Testis (tissue), 2 donors: Measurements from ENCODE around the gene SZT2.

Source experiments
- POLR2A ChIP-seq: fragments of 450-650 bp; IDR thresholded peaks from one replicate; pipeline ENCODE4 v1.6.1; 2017; ENCODE audit warnings: antibody characterized with exemption, mild to moderate bottlenecking, moderate library complexity
- TF ChIP-seq, protein P1 (sequence below), 3 experiments: fragments of 450-650 bp in 2 of 3; fragments of 200-600 bp in 1 of 3; sonication (generic) in 1 of 3; IDR thresholded peaks; one replicate each; pipeline ENCODE4 v1.5.1; 2016 to 2019; ENCODE audit warnings: antibody characterized with exemption in 3 of 3, mild to moderate bottlenecking in 2 of 3, moderate library complexity in 1 of 3

GRCh38 chr1:43402089-43402865, 12.6 kb downstream of the SZT2 start:
- TF ChIP-seq, protein P1, sequence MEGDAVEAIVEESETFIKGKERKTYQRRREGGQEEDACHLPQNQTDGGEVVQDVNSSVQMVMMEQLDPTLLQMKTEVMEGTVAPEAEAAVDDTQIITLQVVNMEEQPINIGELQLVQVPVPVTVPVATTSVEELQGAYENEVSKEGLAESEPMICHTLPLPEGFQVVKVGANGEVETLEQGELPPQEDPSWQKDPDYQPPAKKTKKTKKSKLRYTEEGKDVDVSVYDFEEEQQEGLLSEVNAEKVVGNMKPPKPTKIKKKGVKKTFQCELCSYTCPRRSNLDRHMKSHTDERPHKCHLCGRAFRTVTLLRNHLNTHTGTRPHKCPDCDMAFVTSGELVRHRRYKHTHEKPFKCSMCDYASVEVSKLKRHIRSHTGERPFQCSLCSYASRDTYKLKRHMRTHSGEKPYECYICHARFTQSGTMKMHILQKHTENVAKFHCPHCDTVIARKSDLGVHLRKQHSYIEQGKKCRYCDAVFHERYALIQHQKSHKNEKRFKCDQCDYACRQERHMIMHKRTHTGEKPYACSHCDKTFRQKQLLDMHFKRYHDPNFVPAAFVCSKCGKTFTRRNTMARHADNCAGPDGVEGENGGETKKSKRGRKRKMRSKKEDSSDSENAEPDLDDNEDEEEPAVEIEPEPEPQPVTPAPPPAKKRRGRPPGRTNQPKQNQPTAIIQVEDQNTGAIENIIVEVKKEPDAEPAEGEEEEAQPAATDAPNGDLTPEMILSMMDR (IDR thresholded peaks at IDR 0.05), result no peak
- no peak for TF ChIP-seq POLR2A
